Endothelial cell of umbilical vein (primary cell): ENCODE results near the gene KRTAP1-1. TPM values are rescaled to one million over a fixed set of nuclear protein-coding genes. Genes with fewer than 3 reads are reported as not detected.

ENCODE experiments used
- BruUV-seq: library from RNA; stranded (reverse); fragments of 400-500 nt; replicated peaks from 2 replicates; lab custom pipeline; 2021; lab: Mats Ljungman, UMichigan
- CTCF ChIA-PET: fragments of 300-600, 350-600 bp; sonication (Branson Sonifier 250); formaldehyde crosslinking; loops from one replicate; lab custom pipeline; 2021; ENCODE audit warnings: antibody characterized with exemption, inconsistent platforms; lab: Charles Lee
- POLR2A ChIA-PET: fragments of 300-600, 350-600 bp; sonication (Branson Sonifier 250); formaldehyde crosslinking; loops from one replicate; lab custom pipeline; 2021; ENCODE audit warnings: antibody characterized with exemption, inconsistent platforms; lab: Charles Lee
- DNase-seq: peaks from one replicate; pipeline ENCODE4 v3.0.0-alpha.2; 2011; ENCODE audit warnings: low read depth, low spot score
- FAIRE-seq: peaks from 2 replicates; lab custom pipeline; 2011; peaks lifted over from hg19 to GRCh38; lab: Jason Lieb, UNC
- H2AFZ ChIP-seq: 2 replicates; pipeline ENCODE4 v1.6.0; 2012; ENCODE audit warnings: low read depth, low read length, control low read depth, inconsistent platforms
- H3K27ac ChIP-seq: 2 replicates; pipeline ENCODE4 v1.5.1; 2011; ENCODE audit warnings: low read depth, mild to moderate bottlenecking, control low read depth, low read length, moderate library complexity; ENCODE audit not compliant: insufficient read depth
- H3K27me3 ChIP-seq, 2 experiments: 2 replicates each; pipeline versions ENCODE4 v1.6.0 to v1.6.1; 2011; ENCODE audit warnings: low read length in 2 of 2, mixed read lengths in 1 of 2; ENCODE audit not compliant: control insufficient read depth in 2 of 2, insufficient read depth in 2 of 2
- H3K36me3 ChIP-seq, 2 experiments: 2 replicates in 1 of 2; 3 replicates in 1 of 2; pipeline ENCODE4 v1.5.1; 2011; ENCODE audit warnings: low read length in 2 of 2, mild to moderate bottlenecking in 1 of 2, moderate library complexity in 1 of 2; ENCODE audit not compliant: control insufficient read depth in 2 of 2, insufficient read depth in 2 of 2; ENCODE audit errors: extremely low read depth in 1 of 2
- H3K4me1 ChIP-seq: 3 replicates; pipeline ENCODE4 v1.5.1; 2011; ENCODE audit warnings: mild to moderate bottlenecking, low read length; ENCODE audit not compliant: control insufficient read depth, insufficient read depth; ENCODE audit errors: extremely low read depth
- H3K4me2 ChIP-seq: 2 replicates; pipeline ENCODE4 v1.6.1; 2011; ENCODE audit warnings: low read length, control low read depth, mixed read lengths; ENCODE audit not compliant: insufficient read depth
- H3K4me3 ChIP-seq, 3 experiments: fragments of 200-600 bp in 1 of 3; sonication (generic), shearing (Covaris generic) in 1 of 3; replicated peaks in 1 of 3; 2 replicates each; pipeline ENCODE4 v1.5.1; 2011 to 2016; ENCODE audit warnings: control low read depth in 3 of 3, low read length in 3 of 3, mild to moderate bottlenecking in 2 of 3, inconsistent platforms in 1 of 3, low read depth in 1 of 3, moderate library complexity in 1 of 3; ENCODE audit not compliant: insufficient read depth in 1 of 3
- H3K79me2 ChIP-seq: 2 replicates; pipeline ENCODE4 v1.6.0; 2012; ENCODE audit warnings: low read length, inconsistent platforms; ENCODE audit not compliant: control insufficient read depth, insufficient read depth
- H3K9ac ChIP-seq: replicated peaks from 2 replicates; pipeline ENCODE3; 2011; ENCODE audit warnings: low read length, control low read depth; ENCODE audit not compliant: insufficient read depth; ENCODE audit errors: extremely low read depth
- H3K9me1 ChIP-seq: replicated peaks from 3 replicates; pipeline ENCODE4 v1.6.0; 2011; ENCODE audit warnings: mild to moderate bottlenecking, low read length; ENCODE audit not compliant: control insufficient read depth, insufficient read depth; ENCODE audit errors: extremely low read depth
- H3K9me3 ChIP-seq: replicated peaks from 2 replicates; pipeline ENCODE4 v1.5.1; 2012; ENCODE audit warnings: low read length, inconsistent platforms; ENCODE audit not compliant: control insufficient read depth, insufficient read depth
- H4K20me1 ChIP-seq: replicated peaks from 2 replicates; pipeline ENCODE3; 2011; ENCODE audit warnings: mild to moderate bottlenecking, low read length; ENCODE audit not compliant: control insufficient read depth, insufficient read depth; ENCODE audit errors: extremely low read depth
- EZH2 ChIP-seq: IDR thresholded peaks from 2 replicates; pipeline ENCODE4 v1.6.1; 2012; ENCODE audit warnings: borderline replicate concordance, low read depth, mild to moderate bottlenecking, moderate library complexity, low read length, inconsistent platforms; ENCODE audit not compliant: severe bottlenecking
- FOS ChIP-seq: IDR thresholded peaks from 2 replicates; pipeline ENCODE4 v1.6.1; 2011; ENCODE audit warnings: mild to moderate bottlenecking, low read length, moderate library complexity, borderline replicate concordance; ENCODE audit not compliant: insufficient read depth
- GATA2 ChIP-seq: IDR thresholded peaks from 2 replicates; pipeline ENCODE4 v1.7.0; 2011; ENCODE audit warnings: low read depth, mild to moderate bottlenecking, moderate library complexity, mixed read lengths, low read length; ENCODE audit not compliant: insufficient read length, insufficient read depth
- JUN ChIP-seq: IDR thresholded peaks from 2 replicates; pipeline ENCODE4 v1.6.1; 2011; ENCODE audit warnings: borderline replicate concordance, low read depth; ENCODE audit not compliant: insufficient read length, insufficient read depth
- MYC ChIP-seq: IDR thresholded peaks from one replicate; pipeline ENCODE4 v1.6.1; 2011; ENCODE audit warnings: mild to moderate bottlenecking, low read depth, low read length
- POLR2A ChIP-seq: IDR thresholded peaks from 2 replicates; pipeline ENCODE4 v1.6.1; 2012; ENCODE audit warnings: low read depth, mild to moderate bottlenecking, control low read depth, low read length
- POLR2AphosphoS5 ChIP-seq: IDR thresholded peaks from 2 replicates; pipeline ENCODE4 v1.6.1; 2012; ENCODE audit warnings: low read depth, mild to moderate bottlenecking, control low read depth, low read length, moderate library complexity; ENCODE audit not compliant: insufficient read depth
- dilution Hi-C: fragments of 300-500 bp; cut with MboI; formaldehyde crosslinking; loops from one replicate; pipeline ENCODE4 v1.15.0; 2019; ENCODE audit warnings: low sequenced_read_pairs; ENCODE audit not compliant: extremely low pct_ligation_motif_present
- intact Hi-C: fragments of 100-400 bp; cut with micrococcal nuclease; formaldehyde crosslinking; loops from one replicate; pipeline ENCODE4 v1.10.0; 2022
- polyA plus RNA-seq, 4 experiments: library from polyadenylated mRNA; depleted of rRNA in 3 of 4; stranded (reverse) in 3 of 4; unstranded in 1 of 4; fragments of >200 nt; gene quantifications; 2 replicates each; pipeline versions ENCODE4 v1.2.1 to v1.2.3, GENCODE V29; 2011 to 2012; ENCODE audit warnings: missing spikeins in 1 of 4
- total RNA-seq: library from RNA; stranded (reverse); gene quantifications from 2 replicates; pipeline ENCODE4 v1.2.3, GENCODE V29; 2021
- TF ChIP-seq, protein P1 (sequence below): IDR thresholded peaks from 2 replicates; pipeline ENCODE4 v1.6.1; 2011; ENCODE audit not compliant: insufficient read depth, insufficient read length
- TF ChIP-seq, protein P2 (sequence below), 2 donors: IDR thresholded peaks; 1 replicate in 1 of 2; 2 replicates in 1 of 2; pipeline ENCODE4 v1.5.1; 2011; ENCODE audit warnings: low read length in 2 of 2, mild to moderate bottlenecking in 2 of 2, moderate library complexity in 2 of 2, control low read depth in 1 of 2, inconsistent platforms in 1 of 2, low read depth in 1 of 2; ENCODE audit not compliant: insufficient read depth in 1 of 2; ENCODE audit errors: extremely low read depth in 1 of 2

The KRTAP1-1 gene
- total and polyA plus RNA-seq, 2 donors (not counting 3 experiments of a cell fraction or from before 2014, with no cell fraction given), result not detected

DNA sequence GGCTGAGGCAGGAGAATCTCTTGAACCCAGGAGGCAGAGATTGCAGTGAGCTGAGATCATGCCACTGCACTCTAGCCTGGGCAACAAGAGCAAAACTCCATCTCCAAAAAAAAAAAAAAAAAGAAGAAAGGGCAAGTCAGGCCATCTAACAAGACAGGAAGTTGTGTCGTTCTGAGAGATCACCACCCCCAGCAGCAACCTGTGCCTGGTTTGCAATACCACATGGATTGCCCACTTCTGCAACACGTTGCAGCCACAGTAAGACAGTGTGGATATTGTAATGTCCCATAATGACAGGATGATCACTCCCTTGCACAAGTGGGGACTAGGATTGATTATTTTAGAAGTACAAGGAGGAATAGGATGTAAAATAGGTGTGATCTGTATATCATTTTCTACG is 27.8 kb upstream of the KRTAP1-1 start:
- no peaks in the 10 kb centered on the region for H3K27me3 ChIP-seq
- TF ChIP-seq FOS (no peak), POLR2A (no peak), JUN (no peak), POLR2AphosphoS5 (no peak), EZH2 (no peak), MYC (no peak), GATA2 (no peak)
- TF ChIP-seq, protein P1, sequence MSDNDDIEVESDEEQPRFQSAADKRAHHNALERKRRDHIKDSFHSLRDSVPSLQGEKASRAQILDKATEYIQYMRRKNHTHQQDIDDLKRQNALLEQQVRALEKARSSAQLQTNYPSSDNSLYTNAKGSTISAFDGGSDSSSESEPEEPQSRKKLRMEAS, result no peak
- TF ChIP-seq, protein P2, sequence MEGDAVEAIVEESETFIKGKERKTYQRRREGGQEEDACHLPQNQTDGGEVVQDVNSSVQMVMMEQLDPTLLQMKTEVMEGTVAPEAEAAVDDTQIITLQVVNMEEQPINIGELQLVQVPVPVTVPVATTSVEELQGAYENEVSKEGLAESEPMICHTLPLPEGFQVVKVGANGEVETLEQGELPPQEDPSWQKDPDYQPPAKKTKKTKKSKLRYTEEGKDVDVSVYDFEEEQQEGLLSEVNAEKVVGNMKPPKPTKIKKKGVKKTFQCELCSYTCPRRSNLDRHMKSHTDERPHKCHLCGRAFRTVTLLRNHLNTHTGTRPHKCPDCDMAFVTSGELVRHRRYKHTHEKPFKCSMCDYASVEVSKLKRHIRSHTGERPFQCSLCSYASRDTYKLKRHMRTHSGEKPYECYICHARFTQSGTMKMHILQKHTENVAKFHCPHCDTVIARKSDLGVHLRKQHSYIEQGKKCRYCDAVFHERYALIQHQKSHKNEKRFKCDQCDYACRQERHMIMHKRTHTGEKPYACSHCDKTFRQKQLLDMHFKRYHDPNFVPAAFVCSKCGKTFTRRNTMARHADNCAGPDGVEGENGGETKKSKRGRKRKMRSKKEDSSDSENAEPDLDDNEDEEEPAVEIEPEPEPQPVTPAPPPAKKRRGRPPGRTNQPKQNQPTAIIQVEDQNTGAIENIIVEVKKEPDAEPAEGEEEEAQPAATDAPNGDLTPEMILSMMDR (IDR thresholded peaks at IDR 0.05; ENCODE audit: extremely low read depth in 1 of 2, insufficient read depth in 1 of 2, low read depth in 1 of 2, low read length in 2 of 2), result no peak
- H3K36me3 ChIP-seq, result no peaks in the 10 kb centered on the region
- DNase-seq (no peak), FAIRE-seq (no peak)
- no peaks in the 10 kb centered on the region for H4K20me1 ChIP-seq
- CTCF ChIA-PET, result no interaction called here
- H3K9me3 ChIP-seq, result no peaks in the 10 kb centered on the region
- no peak overlapping the region for H3K27ac ChIP-seq
- H3K9me1 ChIP-seq, result no peaks in the 10 kb centered on the region
- H3K9ac ChIP-seq, result no peak overlapping the region
- no peak overlapping the region for H3K4me2 ChIP-seq
- BruUV-seq, result no TSS peak
- dilution Hi-C loops, result no loop called here
- no peaks in the 10 kb centered on the region for H3K79me2 ChIP-seq
- no peaks in the 10 kb centered on the region for H3K4me1 ChIP-seq
- POLR2A ChIA-PET, result no interaction called here
- H2AFZ ChIP-seq, result no peak overlapping the region
- intact Hi-C loops, result no loop called here
- H3K4me3 ChIP-seq, result no peak overlapping the region
